MM.1S (cell line): ENCODE data around the gene HBS1L.

Experiments
- DNase-seq: peaks from one replicate; pipeline ENCODE4 v3.0.0-alpha.2; 2015
- H2AFZ ChIP-seq: fragments of 300-600 bp; sonication (generic); 2 replicates; pipeline ENCODE4 v1.6.0; 2016; ENCODE audit warnings: antibody characterized with exemption, low read length
- H3F3A ChIP-seq: fragments of 300-600 bp; sonication (generic); 2 replicates; pipeline ENCODE4 v1.6.1; 2016; ENCODE audit warnings: mild to moderate bottlenecking, antibody characterized with exemption, low read length, moderate library complexity, mixed read lengths; ENCODE audit not compliant: insufficient read depth
- H3K27ac ChIP-seq: fragments of 300-600 bp; sonication (generic); 2 replicates; pipeline ENCODE4 v1.5.1; 2016; ENCODE audit warnings: mild to moderate bottlenecking, low read length
- H3K27me3 ChIP-seq: fragments of 300-600 bp; sonication (generic); replicated peaks from 2 replicates; pipeline ENCODE4 v1.6.0; 2016; ENCODE audit warnings: low read length; ENCODE audit not compliant: insufficient read depth
- H3K36me3 ChIP-seq: fragments of 300-600 bp; sonication (generic); replicated peaks from 2 replicates; pipeline ENCODE4 v1.6.1; 2016; ENCODE audit warnings: mild to moderate bottlenecking, low read length, mixed read lengths; ENCODE audit not compliant: insufficient read depth
- H3K4me1 ChIP-seq: fragments of 300-600 bp; sonication (generic); 2 replicates; pipeline ENCODE4 v1.6.1; 2016; ENCODE audit warnings: low read length, mixed read lengths
- H3K4me2 ChIP-seq: fragments of 300-600 bp; sonication (generic); 2 replicates; pipeline ENCODE4 v1.6.0; 2016; ENCODE audit warnings: low read depth, low read length
- H3K4me3 ChIP-seq: fragments of 300-600 bp; sonication (generic); 2 replicates; pipeline ENCODE4 v1.5.1; 2016; ENCODE audit warnings: low read length, mixed read lengths
- H3K79me2 ChIP-seq: fragments of 300-600 bp; sonication (generic); 2 replicates; pipeline ENCODE4 v1.6.1; 2016; ENCODE audit warnings: mixed run types, low read length, mixed read lengths
- H3K9ac ChIP-seq: fragments of 300-600 bp; sonication (generic); 2 replicates; pipeline ENCODE4 v1.6.1; 2016; ENCODE audit warnings: low read length, mixed read lengths
- H3K9me2 ChIP-seq: fragments of 300-600 bp; sonication (generic); replicated peaks from 2 replicates; pipeline ENCODE4 v1.6.1; 2016; ENCODE audit warnings: mild to moderate bottlenecking, low read length, mixed read lengths; ENCODE audit not compliant: insufficient read depth
- H3K9me3 ChIP-seq: fragments of 300-600 bp; sonication (generic); replicated peaks from 2 replicates; pipeline ENCODE4 v1.6.1; 2016; ENCODE audit warnings: mild to moderate bottlenecking, low read length, mixed read lengths; ENCODE audit not compliant: insufficient read depth
- H4K20me1 ChIP-seq: fragments of 300-600 bp; sonication (generic); 2 replicates; pipeline ENCODE4 v1.6.1; 2016; ENCODE audit warnings: mild to moderate bottlenecking, low read length, moderate library complexity, mixed read lengths; ENCODE audit not compliant: insufficient read depth
- EZH2 ChIP-seq: fragments of 300-600 bp; sonication (generic); optimal IDR thresholded peaks from 2 replicates; pipeline ENCODE3; 2017; ENCODE audit warnings: low read depth, mild to moderate bottlenecking, antibody characterized with exemption, low read length, mixed read lengths
- EZH2phosphoT487 ChIP-seq: fragments of 300-600 bp; sonication (generic); IDR thresholded peaks from 2 replicates; pipeline ENCODE4 v1.6.1; 2018; ENCODE audit warnings: antibody characterized with exemption, low read length
- TF ChIP-seq, protein P1 (sequence below): fragments of 300-600 bp; sonication (generic); IDR thresholded peaks from 2 replicates; pipeline ENCODE4 v1.5.1; 2016; ENCODE audit warnings: antibody characterized with exemption, low read length, mixed read lengths

The HBS1L gene

DNA sequence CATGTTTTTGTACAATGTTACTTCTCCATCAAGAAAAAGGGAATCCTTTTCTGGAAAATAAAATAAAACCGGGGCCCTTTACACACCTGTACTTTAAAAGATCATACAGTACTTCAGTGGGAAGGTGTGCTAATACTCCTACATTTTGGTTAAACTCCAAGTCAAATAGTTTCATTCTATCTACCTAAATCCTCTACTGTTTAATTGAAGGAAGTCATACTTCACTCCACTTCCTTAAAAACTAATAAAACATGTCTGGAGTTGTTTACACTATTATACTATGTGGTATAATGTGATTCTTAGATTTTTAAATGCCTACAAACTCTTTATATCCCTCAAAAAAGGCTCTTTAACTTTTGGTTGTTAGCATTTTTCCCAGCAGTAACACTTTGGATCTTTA lies 18.6 kb upstream of the HBS1L start:
- Histone ChIP-seq H4K20me1 (no peaks in the 10 kb centered on the region), H3K4me2 (no peak overlapping the region), H3K27ac (no peak overlapping the region), H3K4me3 (no peak overlapping the region), H3K79me2 (no peaks in the 10 kb centered on the region), H3K36me3 (no peaks in the 10 kb centered on the region), H3K4me1 (0 out of 2 replicates have a peak, but pooled peaks cover 5% of the 10 kb centered on the region), H3K9me3 (no peaks in the 10 kb centered on the region), H2AFZ (no peak overlapping the region), H3K27me3 (no peaks in the 10 kb centered on the region), H3K9me2 (no peaks in the 10 kb centered on the region), H3K9ac (no peak overlapping the region), H3F3A (no peaks in the 10 kb centered on the region)
- TF ChIP-seq, protein P1, sequence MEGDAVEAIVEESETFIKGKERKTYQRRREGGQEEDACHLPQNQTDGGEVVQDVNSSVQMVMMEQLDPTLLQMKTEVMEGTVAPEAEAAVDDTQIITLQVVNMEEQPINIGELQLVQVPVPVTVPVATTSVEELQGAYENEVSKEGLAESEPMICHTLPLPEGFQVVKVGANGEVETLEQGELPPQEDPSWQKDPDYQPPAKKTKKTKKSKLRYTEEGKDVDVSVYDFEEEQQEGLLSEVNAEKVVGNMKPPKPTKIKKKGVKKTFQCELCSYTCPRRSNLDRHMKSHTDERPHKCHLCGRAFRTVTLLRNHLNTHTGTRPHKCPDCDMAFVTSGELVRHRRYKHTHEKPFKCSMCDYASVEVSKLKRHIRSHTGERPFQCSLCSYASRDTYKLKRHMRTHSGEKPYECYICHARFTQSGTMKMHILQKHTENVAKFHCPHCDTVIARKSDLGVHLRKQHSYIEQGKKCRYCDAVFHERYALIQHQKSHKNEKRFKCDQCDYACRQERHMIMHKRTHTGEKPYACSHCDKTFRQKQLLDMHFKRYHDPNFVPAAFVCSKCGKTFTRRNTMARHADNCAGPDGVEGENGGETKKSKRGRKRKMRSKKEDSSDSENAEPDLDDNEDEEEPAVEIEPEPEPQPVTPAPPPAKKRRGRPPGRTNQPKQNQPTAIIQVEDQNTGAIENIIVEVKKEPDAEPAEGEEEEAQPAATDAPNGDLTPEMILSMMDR: no peak
- DNase-seq: no peak

DNA sequence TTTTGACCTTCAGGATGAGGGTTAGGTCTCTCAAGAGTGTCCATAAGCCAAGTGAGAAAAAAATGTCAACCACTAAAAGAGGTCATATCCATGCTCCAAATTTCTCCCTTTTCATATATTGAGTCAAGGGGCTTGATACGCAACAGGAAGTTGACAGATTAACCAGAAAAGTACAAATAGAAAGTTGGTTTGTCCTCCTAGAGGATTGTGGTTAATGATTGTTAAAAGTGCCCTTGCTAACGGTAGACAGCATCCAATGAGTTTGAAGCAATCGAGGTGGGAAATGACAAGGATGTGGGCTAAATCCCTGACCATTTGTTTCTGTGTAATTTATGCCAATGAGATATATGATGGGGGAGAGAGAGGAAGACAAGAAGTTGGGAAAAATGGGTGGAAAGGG lies 18.1 kb upstream of the HBS1L start:
- H2AFZ ChIP-seq: no peak overlapping the region
- no peak overlapping the region for H3K9ac ChIP-seq
- DNase-seq: no peak
- 0 out of 2 replicates have a peak, but pooled peaks cover 5% of the 10 kb centered on the region for H3K4me1 ChIP-seq
- no peaks in the 10 kb centered on the region for H3K27me3 ChIP-seq
- H3K9me2 ChIP-seq: no peaks in the 10 kb centered on the region
- H3K9me3 ChIP-seq: no peaks in the 10 kb centered on the region
- no peak overlapping the region for H3K27ac ChIP-seq
- H3K79me2 ChIP-seq: no peaks in the 10 kb centered on the region
- no peaks in the 10 kb centered on the region for H3K36me3 ChIP-seq
- TF ChIP-seq, protein P1: no peak
- TF ChIP-seq EZH2: no peak
- H4K20me1 ChIP-seq: no peaks in the 10 kb centered on the region
- no peaks in the 10 kb centered on the region for H3F3A ChIP-seq
- H3K4me3 ChIP-seq: no peak overlapping the region
- no peak overlapping the region for H3K4me2 ChIP-seq

DNA sequence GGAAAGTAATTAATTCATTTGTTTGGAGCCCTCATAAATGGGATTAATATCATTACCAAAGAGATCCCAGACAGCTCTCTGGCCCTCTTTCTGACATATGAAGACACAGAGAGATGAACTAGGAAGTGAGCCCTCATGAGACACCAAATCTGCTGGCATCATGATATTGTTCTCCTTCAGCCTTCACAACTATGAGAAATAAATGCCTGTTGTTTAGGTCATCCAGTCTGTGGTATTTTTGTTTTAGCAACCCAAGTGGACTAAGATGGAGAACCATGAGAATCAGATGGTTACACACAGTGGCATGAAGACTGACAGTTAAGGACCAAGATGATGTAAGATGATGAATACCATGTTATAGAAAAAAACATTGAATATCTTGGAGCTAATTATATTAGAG lies 16.9 kb upstream of the HBS1L start:
- no peaks in the 10 kb centered on the region for H3K36me3 ChIP-seq
- H4K20me1 ChIP-seq: no peaks in the 10 kb centered on the region
- H3K4me1 ChIP-seq: peaks cover 5% of the 10 kb centered on the region; the same call in 1 of the 2 replicates
- TF ChIP-seq EZH2phosphoT487 (no peak), EZH2 (no peak)
- TF ChIP-seq, protein P1: no peak
- no peak for DNase-seq
- H3K4me2 ChIP-seq: no peak overlapping the region
- H2AFZ ChIP-seq: no peak overlapping the region
- no peaks in the 10 kb centered on the region for H3K9me3 ChIP-seq
- no peaks in the 10 kb centered on the region for H3K9me2 ChIP-seq
- H3K9ac ChIP-seq: no peak overlapping the region
- H3F3A ChIP-seq: no peaks in the 10 kb centered on the region
- no peak overlapping the region for H3K4me3 ChIP-seq
- H3K27me3 ChIP-seq: no peaks in the 10 kb centered on the region
- no peak overlapping the region for H3K27ac ChIP-seq
- no peaks in the 10 kb centered on the region for H3K79me2 ChIP-seq
